Stimulated activated CD4-positive, alpha-beta T cell treated with anti-CD3 and anti-CD28 coated beads, Interleukin-12 subunit alpha, Interleukin-12 subunit beta, amount 100 ng/mL, for 4 hours (primary cell): Measurements from ENCODE around the gene SLC11A1.

Experiments
- DNase-seq: peaks from one replicate; pipeline ENCODE4 v3.0.0-alpha.2; 2020

The SLC11A1 gene

GRCh38 chr2:218406209-218406948 is 24.3 kb downstream of the SLC11A1 start:
- DNase-seq = peak; percentile 94

- peak; percentile 51 for DNase-seq
Observed at GRCh38 chr2:218406949-218407618, 25.0 kb downstream of the SLC11A1 start.

GRCh38 chr2:218407717-218408116 is 25.6 kb downstream of the SLC11A1 start:
- no peak for DNase-seq

- DNase-seq = no peak
Observed at GRCh38 chr2:218418321-218418716, 36.2 kb downstream of the SLC11A1 start.

- DNase-seq = no peak
Observed at GRCh38 chr2:218418717-218419458, 36.8 kb downstream of the SLC11A1 start, which contains the start of gene VIL1. TSS of gene VIL1 (plus strand) at chr2:218419123. CDS start at chr2:218423779, 4,656 bp downstream.

GRCh38 chr2:218419630-218420216 is 37.6 kb downstream of the SLC11A1 start:
- no peak for DNase-seq

GRCh38 chr2:218421027-218421426 is 39.0 kb downstream of the SLC11A1 start:
- DNase-seq = no peak

- no peak for DNase-seq
Observed at GRCh38 chr2:218422403-218423086, 40.5 kb downstream of the SLC11A1 start.

GRCh38 chr2:218423584-218423983 is 41.5 kb downstream of the SLC11A1 start:
- no peak for DNase-seq

GRCh38 chr2:218425531-218425930 is 43.5 kb downstream of the SLC11A1 start:
- no peak for DNase-seq

- DNase-seq = no peak
Observed at GRCh38 chr2:218427741-218428140, 45.7 kb downstream of the SLC11A1 start.

- no peak for DNase-seq
Observed at GRCh38 chr2:218428846-218429558, 46.9 kb downstream of the SLC11A1 start.

GRCh38 chr2:218429911-218430692 is 48.0 kb downstream of the SLC11A1 start:
- no peak for DNase-seq

GRCh38 chr2:218430721-218431120 is 48.6 kb downstream of the SLC11A1 start:
- no peak for DNase-seq

GRCh38 chr2:218431878-218432277 is 49.8 kb downstream of the SLC11A1 start:
- no peak for DNase-seq

GRCh38 chr2:218432676-218433365 is 50.7 kb downstream of the SLC11A1 start:
- DNase-seq = no peak

GRCh38 chr2:218434456-218434855 is 52.4 kb downstream of the SLC11A1 start:
- no peak for DNase-seq

- no peak for DNase-seq
Observed at GRCh38 chr2:218435003-218435982, 53.2 kb downstream of the SLC11A1 start.

GRCh38 chr2:218436992-218437391 is 54.9 kb downstream of the SLC11A1 start:
- no peak for DNase-seq
